Bronchial epithelial cell (primary cell): ENCODE results near the gene CEP112. TPM values are rescaled to one million over a fixed set of nuclear protein-coding genes. Genes with fewer than 3 reads are reported as not detected.

Experiments used
- DNase-seq: peaks from one replicate; pipeline ENCODE4 v3.0.0-alpha.2; 2010; ENCODE audit warnings: low read depth
- FAIRE-seq: peaks from 2 replicates; lab custom pipeline; 2011; peaks lifted over from hg19 to GRCh38; lab: Jason Lieb, UNC
- H3K27me3 ChIP-seq: 2 replicates; pipeline ENCODE4 v1.5.1; 2011; ENCODE audit warnings: low read length; ENCODE audit not compliant: control insufficient read depth, insufficient read depth
- H3K36me3 ChIP-seq: 2 replicates; pipeline ENCODE4 v1.5.1; 2011; ENCODE audit warnings: low read length; ENCODE audit not compliant: control insufficient read depth, insufficient read depth
- H3K4me3 ChIP-seq: 2 replicates; pipeline ENCODE4 v1.5.1; 2011; ENCODE audit warnings: mild to moderate bottlenecking, low read depth, low read length, control low read depth
- CTCF ChIP-seq: IDR thresholded peaks from 2 replicates; pipeline ENCODE4 v1.5.1; 2011; ENCODE audit warnings: mild to moderate bottlenecking, moderate library complexity, low read length, control low read depth, inconsistent platforms; ENCODE audit not compliant: insufficient read depth, severe bottlenecking
- total RNA-seq: library from RNA; depleted of rRNA; stranded (reverse); fragments of >200 nt; gene quantifications from 2 replicates; pipeline ENCODE4 v1.2.1, GENCODE V29; 2014

The CEP112 gene
- total RNA-seq, 1 donor from 2014 or later, result 2.4 TPM

- Histone ChIP-seq H3K36me3 (no peaks in the 10 kb centered on the region), H3K27me3 (no peaks in the 10 kb centered on the region), H3K4me3 (no peak overlapping the region)
- no peak for DNase-seq
- FAIRE-seq, result no peak
- no peak for TF ChIP-seq CTCF
These were observed 216.1 kb downstream of the CEP112 start for GRCh38 chr17:65975878-65976277.

GRCh38 chr17:65973237-65973636 is 218.7 kb downstream of the CEP112 start:
- no peak for FAIRE-seq
- DNase-seq, result no peak
- H3K4me3 ChIP-seq, result no peak overlapping the region
- no peak for TF ChIP-seq CTCF
- H3K36me3 ChIP-seq, result no peaks in the 10 kb centered on the region
- no peaks in the 10 kb centered on the region for H3K27me3 ChIP-seq

- no peak for TF ChIP-seq CTCF
These were observed 224.6 kb downstream of the CEP112 start for GRCh38 chr17:65967372-65967771.

GRCh38 chr17:65966072-65966695 is 225.7 kb downstream of the CEP112 start:
- DNase-seq, result no peak
- TF ChIP-seq CTCF, result no peak
- Histone ChIP-seq H3K27me3 (no peaks in the 10 kb centered on the region), H3K36me3 (no peaks in the 10 kb centered on the region), H3K4me3 (no peak overlapping the region)
- FAIRE-seq, result no peak

More at GRCh38 chr17:65967372-65967771, 224.6 kb downstream of the CEP112 start:
- DNase-seq (no peak), FAIRE-seq (no peak)
- H3K4me3 ChIP-seq, result no peak overlapping the region
- no peaks in the 10 kb centered on the region for H3K36me3 ChIP-seq
- H3K27me3 ChIP-seq, result no peaks in the 10 kb centered on the region

GRCh38 chr17:65963179-65963578 is 228.8 kb downstream of the CEP112 start:
- DNase-seq, result no peak
- Histone ChIP-seq H3K4me3 (no peak overlapping the region), H3K36me3 (no peaks in the 10 kb centered on the region), H3K27me3 (no peaks in the 10 kb centered on the region)
- FAIRE-seq, result no peak
- no peak for TF ChIP-seq CTCF

- DNase-seq (no peak), FAIRE-seq (no peak)
- TF ChIP-seq CTCF, result no peak
These were observed 232.3 kb downstream of the CEP112 start for GRCh38 chr17:65959630-65960029.

More at GRCh38 chr17:65959630-65960029, 232.3 kb downstream of the CEP112 start:
- Histone ChIP-seq H3K27me3 (no peaks in the 10 kb centered on the region), H3K36me3 (no peaks in the 10 kb centered on the region), H3K4me3 (no peak overlapping the region)
